H1 (cell line): ENCODE results near the gene FAF2. TPM values are rescaled to one million over a fixed set of nuclear protein-coding genes. Genes with fewer than 3 reads are reported as not detected.

ENCODE experiments used
- CTCF ChIA-PET: fragments of 300-600 bp; sonication (Branson Sonifier 250); formaldehyde crosslinking; loops from one replicate; lab custom pipeline; 2021; ENCODE audit not compliant: partially characterized antibody; lab: Charles Lee
- POLR2A ChIA-PET: fragments of 300-600 bp; sonication (Branson Sonifier 250); formaldehyde crosslinking; loops from one replicate; lab custom pipeline; 2021; ENCODE audit warnings: inconsistent platforms; ENCODE audit not compliant: partially characterized antibody; lab: Charles Lee
- DNase-seq, 2 experiments: peaks; one replicate each; pipeline versions ENCODE4 v3.0.0 to v3.0.0-alpha.2; 2010 to 2022; ENCODE audit warnings: low spot score in 2 of 2, low read depth in 1 of 2, mixed read lengths in 1 of 2
- FAIRE-seq: peaks from 2 replicates; lab custom pipeline; 2011; peaks lifted over from hg19 to GRCh38; lab: Jason Lieb, UNC
- H2AFZ ChIP-seq: 2 replicates; pipeline ENCODE4 v1.8.1; 2012; ENCODE audit warnings: low read length, inconsistent platforms
- H2AK5ac ChIP-seq: 2 replicates; pipeline ENCODE4 v1.6.1; 2013; ENCODE audit warnings: low read depth, low read length
- H2BK120ac ChIP-seq: replicated peaks from 2 replicates; pipeline ENCODE3; 2013; ENCODE audit warnings: low read depth, low read length, inconsistent platforms
- H2BK12ac ChIP-seq: 2 replicates; pipeline ENCODE4 v1.6.1; 2013; ENCODE audit warnings: low read depth, low read length
- H2BK15ac ChIP-seq: 2 replicates; pipeline ENCODE4 v1.6.1; 2013; ENCODE audit warnings: low read length
- H2BK20ac ChIP-seq: 2 replicates; pipeline ENCODE4 v1.6.1; 2013; ENCODE audit warnings: low read length
- H2BK5ac ChIP-seq: 2 replicates; pipeline ENCODE4 v1.6.1; 2013; ENCODE audit warnings: low read depth, low read length
- H3K14ac ChIP-seq: 2 replicates; pipeline ENCODE4 v1.6.1; 2013; ENCODE audit warnings: inconsistent platforms; ENCODE audit not compliant: insufficient read length
- H3K18ac ChIP-seq: 2 replicates; pipeline ENCODE4 v1.6.1; 2013; ENCODE audit warnings: low read length; ENCODE audit errors: extremely low read depth
- H3K23ac ChIP-seq: 2 replicates; pipeline ENCODE4 v1.6.1; 2013; ENCODE audit warnings: inconsistent platforms; ENCODE audit not compliant: insufficient read length
- H3K23me2 ChIP-seq: 2 replicates; pipeline ENCODE4 v1.6.1; 2013; ENCODE audit warnings: low read depth, low read length
- H3K27ac ChIP-seq: 2 replicates; pipeline ENCODE4 v1.6.1; 2011; ENCODE audit warnings: low read depth, low read length, inconsistent platforms
- H3K27me3 ChIP-seq, 4 experiments: replicated peaks in 1 of 4; 1 replicate in 1 of 4; 2 replicates in 3 of 4; pipeline versions ENCODE4 v1.6.1 to v1.8.1; 2011 to 2013; ENCODE audit warnings: low read length in 3 of 4, mild to moderate bottlenecking in 3 of 4, inconsistent platforms in 2 of 4, mixed read lengths in 2 of 4, moderate library complexity in 1 of 4; ENCODE audit not compliant: control insufficient read depth in 3 of 4, insufficient read depth in 3 of 4; ENCODE audit errors: extremely low read depth in 1 of 4
- H3K36me3 ChIP-seq, 4 experiments: 2 replicates each; pipeline versions ENCODE4 v1.6.1 to v1.8.1; 2011 to 2013; ENCODE audit warnings: mild to moderate bottlenecking in 4 of 4, low read length in 3 of 4, moderate library complexity in 2 of 4, control low read depth in 1 of 4, inconsistent platforms in 1 of 4; ENCODE audit not compliant: insufficient read depth in 4 of 4, control insufficient read depth in 2 of 4
- H3K4ac ChIP-seq: replicated peaks from 2 replicates; pipeline ENCODE3; 2013; ENCODE audit warnings: low read length, low read depth, mixed read lengths, inconsistent platforms; ENCODE audit not compliant: insufficient read length
- H3K4me1 ChIP-seq, 4 experiments: replicated peaks in 1 of 4; 1 replicate in 1 of 4; 2 replicates in 3 of 4; pipeline versions ENCODE4 v1.6.1 to v1.8.1; 2011 to 2013; ENCODE audit warnings: low read length in 3 of 4, inconsistent platforms in 2 of 4, mixed read lengths in 1 of 4; ENCODE audit not compliant: insufficient read depth in 4 of 4, control insufficient read depth in 3 of 4
- H3K4me2 ChIP-seq, 2 experiments: 2 replicates each; pipeline versions ENCODE4 v1.6.1 to v1.8.1; 2011 to 2013; ENCODE audit warnings: low read depth in 2 of 2, low read length in 2 of 2, control low read depth in 1 of 2, inconsistent platforms in 1 of 2, mild to moderate bottlenecking in 1 of 2; ENCODE audit not compliant: insufficient read depth in 1 of 2
- H3K4me3 ChIP-seq, 4 experiments: fragments of 200-600, 300-600 bp in 1 of 4; sonication (generic), shearing (Covaris generic), sonication (Bioruptor Twin) in 1 of 4; 2 replicates each; pipeline versions ENCODE4 v1.5.1 to v1.8.1; 2011 to 2016; ENCODE audit warnings: low read length in 4 of 4, low read depth in 3 of 4, control low read depth in 2 of 4, inconsistent platforms in 2 of 4, mild to moderate bottlenecking in 2 of 4, mixed read lengths in 1 of 4, moderate library complexity in 1 of 4; ENCODE audit not compliant: insufficient read depth in 2 of 4; ENCODE audit errors: extremely low read depth in 1 of 4
- H3K56ac ChIP-seq: replicated peaks from 2 replicates; pipeline ENCODE3; 2013; ENCODE audit warnings: low read depth, mild to moderate bottlenecking, mixed read lengths, low read length, inconsistent platforms; ENCODE audit not compliant: insufficient read length
- H3K79me1 ChIP-seq: 2 replicates; pipeline ENCODE4 v1.6.1; 2013; ENCODE audit warnings: low read depth, low read length, control low read depth
- H3K79me2 ChIP-seq, 2 experiments: 2 replicates each; pipeline versions ENCODE4 v1.6.1 to v1.8.1; 2012 to 2013; ENCODE audit warnings: low read length in 2 of 2, mild to moderate bottlenecking in 2 of 2, inconsistent platforms in 1 of 2; ENCODE audit not compliant: insufficient read depth in 2 of 2, control insufficient read depth in 1 of 2
- H3K9ac ChIP-seq, 4 experiments: replicated peaks in 1 of 4; 1 replicate in 1 of 4; 2 replicates in 3 of 4; pipeline versions ENCODE4 v1.6.1 to v1.8.1; 2011 to 2013; ENCODE audit warnings: low read depth in 3 of 4, low read length in 3 of 4, control low read depth in 2 of 4, mild to moderate bottlenecking in 2 of 4, moderate library complexity in 2 of 4, inconsistent platforms in 1 of 4; ENCODE audit errors: extremely low read depth in 1 of 4
- H3K9me3 ChIP-seq, 2 experiments: 2 replicates each; pipeline versions ENCODE4 v1.6.1 to v1.8.1; 2012 to 2013; ENCODE audit warnings: mild to moderate bottlenecking in 2 of 2, moderate library complexity in 2 of 2, control low read depth in 1 of 2, inconsistent platforms in 1 of 2, low read depth in 1 of 2, low read length in 1 of 2, mixed read lengths in 1 of 2; ENCODE audit not compliant: insufficient read depth in 2 of 2
- H4K20me1 ChIP-seq, 2 experiments: replicated peaks in 1 of 2; 2 replicates each; pipeline versions ENCODE3 to v1.8.1; 2011 to 2013; ENCODE audit warnings: inconsistent platforms in 2 of 2, low read length in 2 of 2, mild to moderate bottlenecking in 1 of 2; ENCODE audit not compliant: insufficient read depth in 2 of 2, control insufficient read depth in 1 of 2
- H4K5ac ChIP-seq: 2 replicates; pipeline ENCODE4 v1.6.1; 2013; ENCODE audit warnings: low read length, low read depth, mixed read lengths, inconsistent platforms; ENCODE audit not compliant: insufficient read length
- H4K8ac ChIP-seq: 2 replicates; pipeline ENCODE4 v1.8.0; 2013; ENCODE audit warnings: mild to moderate bottlenecking, moderate library complexity, low read length, inconsistent platforms; ENCODE audit not compliant: insufficient read depth; ENCODE audit errors: extremely low read depth
- H4K91ac ChIP-seq: replicated peaks from 2 replicates; pipeline ENCODE3; 2013; ENCODE audit warnings: low read length, mixed read lengths, inconsistent platforms; ENCODE audit not compliant: insufficient read length
- ATF3 ChIP-seq: IDR thresholded peaks from 2 replicates; pipeline ENCODE4 v1.6.1; 2011; ENCODE audit warnings: low read depth, mild to moderate bottlenecking, low read length; ENCODE audit not compliant: insufficient read depth
- CHD2 ChIP-seq: IDR thresholded peaks from 2 replicates; pipeline ENCODE4 v1.6.1; 2012; ENCODE audit warnings: low read length, improper control_type of control experiment
- CREB1 ChIP-seq: IDR thresholded peaks from 2 replicates; pipeline ENCODE4 v1.6.1; 2012; ENCODE audit warnings: inconsistent platforms
- FOSL1 ChIP-seq: IDR thresholded peaks from 2 replicates; pipeline ENCODE4 v1.6.1; 2011; ENCODE audit warnings: mild to moderate bottlenecking, low read depth, low read length, moderate library complexity; ENCODE audit not compliant: insufficient read depth
- GABPA ChIP-seq: IDR thresholded peaks from 2 replicates; pipeline ENCODE4 v1.6.1; 2011; ENCODE audit warnings: mild to moderate bottlenecking, low read length, moderate library complexity, borderline replicate concordance; ENCODE audit not compliant: insufficient read depth
- HDAC2 ChIP-seq, 2 experiments: fragments of 300-600 bp in 1 of 2; sonication (generic) in 1 of 2; IDR thresholded peaks; 2 replicates each; pipeline ENCODE4 v1.6.1; 2011 to 2012; ENCODE audit warnings: low read depth in 2 of 2, low read length in 2 of 2, mild to moderate bottlenecking in 2 of 2, moderate library complexity in 2 of 2, borderline replicate concordance in 1 of 2, inconsistent platforms in 1 of 2
- NRF1 ChIP-seq: IDR thresholded peaks from 2 replicates; pipeline ENCODE4 v1.6.1; 2011; ENCODE audit warnings: mild to moderate bottlenecking, low read depth, low read length, improper control_type of control experiment
- SIRT6 ChIP-seq: IDR thresholded peaks from one replicate; pipeline ENCODE4 v1.7.1; 2012; ENCODE audit warnings: low read length, inconsistent platforms
- SIX5 ChIP-seq: IDR thresholded peaks from 2 replicates; pipeline ENCODE4 v1.6.1; 2011; ENCODE audit warnings: mild to moderate bottlenecking, low read depth, low read length
- SP1 ChIP-seq: IDR thresholded peaks from 2 replicates; pipeline ENCODE4 v1.6.1; 2011; ENCODE audit warnings: low read depth, low read length
- SP2 ChIP-seq: IDR thresholded peaks from 2 replicates; pipeline ENCODE4 v1.6.1; 2012; ENCODE audit warnings: mild to moderate bottlenecking, low read length, inconsistent platforms
- SUZ12 ChIP-seq: fragments of 200-600 bp; sonication (generic); IDR thresholded peaks from 2 replicates; pipeline ENCODE4 v1.6.1; 2012; ENCODE audit warnings: mild to moderate bottlenecking, inconsistent platforms, low read length, moderate library complexity, mixed read lengths
- TEAD4 ChIP-seq: IDR thresholded peaks from 2 replicates; pipeline ENCODE4 v1.6.1; 2012; ENCODE audit warnings: low read depth, low read length, inconsistent platforms, mixed read lengths
- WGBS, 2 experiments: shearing (Covaris generic) in 1 of 2; methylation state at CpG; one replicate each; pipeline versions ENCODE4 v1.1.6 to v1.1.7; 2013 to 2015; ENCODE audit warnings: low lambda C conversion rate in 2 of 2, mixed read lengths in 2 of 2, inconsistent platforms in 1 of 2, low coverage in 1 of 2, missing lambda C conversion rate in 1 of 2; ENCODE audit not compliant: insufficient replicate concordance in 2 of 2, insufficient coverage in 1 of 2, insufficient read length in 1 of 2; ENCODE audit errors: extremely low coverage in 1 of 2, missing lambda C conversion rate in 1 of 2; 5-methylcytosine and 5-hydroxymethylcytosine counted together
- polyA plus RNA-seq, 7 experiments: library from polyadenylated mRNA; depleted of rRNA in 3 of 7; stranded (reverse) in 5 of 7; unstranded in 2 of 7; fragments of >200 nt in 5 of 7; fragments of 200-250 nt in 2 of 7; gene quantifications; 1 replicate in 5 of 7; 2 replicates in 1 of 7; 4 replicates in 1 of 7; pipeline versions ENCODE4 v1.2.1 to v1.2.3, GENCODE V29; 2011 to 2013; ENCODE audit warnings: missing spikeins in 2 of 7, mixed read lengths in 2 of 7
- total RNA-seq: library from RNA; stranded (reverse); fragmentation: NEBNext Ultra II Directional; extraction: Animal tissue kit (Norgen Biotek cat#: 25700); gene quantifications from 2 replicates; pipeline ENCODE4 v1.2.1, GENCODE V29; 2021

Gene FAF2
- total and polyA plus RNA-seq, 2 of the 8 experiments (the other 6 are each of a cell fraction or from before 2014, with no cell fraction given): 20.8 to 35.8 TPM

DNA sequence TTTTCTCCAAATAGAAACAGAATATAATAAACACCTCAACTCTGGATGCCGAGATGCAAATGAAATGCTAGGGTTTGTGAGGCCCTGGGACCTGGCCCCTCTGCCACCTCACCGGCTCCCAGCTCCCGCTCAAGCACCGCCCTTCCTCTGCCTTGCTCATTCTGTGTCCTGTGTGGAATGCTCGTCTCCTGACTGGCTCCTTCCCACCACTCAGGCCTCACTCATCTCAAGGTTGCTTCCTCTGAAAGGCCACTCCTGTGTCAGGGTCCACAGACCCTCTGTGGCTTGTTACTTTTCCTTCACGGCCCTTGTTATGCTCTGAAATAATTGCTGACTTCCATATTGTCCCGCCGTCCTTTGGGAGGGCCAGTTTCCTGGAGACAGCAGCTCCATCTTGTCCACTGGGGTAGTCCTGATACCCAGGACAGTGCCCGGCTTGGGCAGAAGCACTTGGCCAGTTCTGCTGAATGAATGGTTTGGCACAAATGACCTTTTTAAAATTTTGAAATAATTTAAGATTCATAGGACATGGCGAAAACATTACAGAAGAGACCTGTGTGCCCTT, 73.6 kb downstream of the FAF2 start:
- Histone ChIP-seq H3K27me3 (no peaks in the 10 kb centered on the region; a peak in 2 of 7 replicates), H3K79me1 (no peaks in the 10 kb centered on the region), H3K23me2 (no peaks in the 10 kb centered on the region), H2BK12ac (no peak overlapping the region), H3K36me3 (no peaks in the 10 kb centered on the region), H3K23ac (no peak overlapping the region), H3K79me2 (no peaks in the 10 kb centered on the region), H2AK5ac (no peak overlapping the region), H4K20me1 (no peaks in the 10 kb centered on the region), H4K91ac (no peak overlapping the region), H3K4me2 (no peak overlapping the region), H2AFZ (no peak overlapping the region), H3K18ac (no peak overlapping the region), H3K4me3 (no peak overlapping the region), H2BK20ac (peak overlapping the region; percentile 43; the same call in 1 of the 2 replicates), H3K27ac (no peak overlapping the region), H2BK5ac (no peak overlapping the region), H2BK120ac (no peak overlapping the region), H3K9ac (no peak overlapping the region), H3K4ac (no peak overlapping the region), H4K8ac (no peak overlapping the region), H4K5ac (no peak overlapping the region), H3K9me3 (no peaks in the 10 kb centered on the region), H2BK15ac (no peak overlapping the region), H3K14ac (no peak overlapping the region), H3K56ac (no peak overlapping the region), H3K4me1 (no peaks in the 10 kb centered on the region; a peak in 1 of 7 replicates)
- CTCF ChIA-PET: no interaction called here
- POLR2A ChIA-PET: interaction anchor here (1.1 to 26.0 kb wide), 3 partner anchors 8 to 15 kb away, joined by 3 to 458 read pairs (median 7); partner anchors contain the start of gene RNF44
- 70% methylated on average over 10 of the region's 10 CpGs; no CpG with 5 or more reads in 1 of the 2 experiments for WGBS, 2 experiments
- FAIRE-seq (no peak), DNase-seq (no peak)
- no peak for TF ChIP-seq HDAC2 (IDR thresholded peaks at IDR 0.05; ENCODE audit: borderline replicate concordance in 1 of 2, low read depth in 2 of 2, low read length in 2 of 2)
- no peak for TF ChIP-seq CREB1
- no peak for TF ChIP-seq GABPA
- no peak for TF ChIP-seq SP1
- TF ChIP-seq SUZ12: no peak
- no peak for TF ChIP-seq ATF3
- no peak for TF ChIP-seq CHD2
- no peak for TF ChIP-seq SP2
- TF ChIP-seq FOSL1: no peak
- TF ChIP-seq NRF1: no peak
- no peak for TF ChIP-seq SIRT6
- no peak for TF ChIP-seq SIX5
- no peak for TF ChIP-seq TEAD4
